Stimulated activated CD4-positive, alpha-beta T cell treated with anti-CD3 and anti-CD28 coated beads, Interleukin-15, amount 100 ng/mL, for 48 hours (primary cell): ENCODE data around the gene ATP1A2.
"Not testable (repeated sequence)": the region's sequence is repeated elsewhere in the genome, so short reads cannot be mapped to it uniquely, and the experiment has no call there.

Experiments
- DNase-seq, 2 donors: peaks; one replicate each; pipeline ENCODE4 v3.0.0-alpha.2; 2020; ENCODE audit warnings: low read depth in 2 of 2

ATP1A2 gene

DNA sequence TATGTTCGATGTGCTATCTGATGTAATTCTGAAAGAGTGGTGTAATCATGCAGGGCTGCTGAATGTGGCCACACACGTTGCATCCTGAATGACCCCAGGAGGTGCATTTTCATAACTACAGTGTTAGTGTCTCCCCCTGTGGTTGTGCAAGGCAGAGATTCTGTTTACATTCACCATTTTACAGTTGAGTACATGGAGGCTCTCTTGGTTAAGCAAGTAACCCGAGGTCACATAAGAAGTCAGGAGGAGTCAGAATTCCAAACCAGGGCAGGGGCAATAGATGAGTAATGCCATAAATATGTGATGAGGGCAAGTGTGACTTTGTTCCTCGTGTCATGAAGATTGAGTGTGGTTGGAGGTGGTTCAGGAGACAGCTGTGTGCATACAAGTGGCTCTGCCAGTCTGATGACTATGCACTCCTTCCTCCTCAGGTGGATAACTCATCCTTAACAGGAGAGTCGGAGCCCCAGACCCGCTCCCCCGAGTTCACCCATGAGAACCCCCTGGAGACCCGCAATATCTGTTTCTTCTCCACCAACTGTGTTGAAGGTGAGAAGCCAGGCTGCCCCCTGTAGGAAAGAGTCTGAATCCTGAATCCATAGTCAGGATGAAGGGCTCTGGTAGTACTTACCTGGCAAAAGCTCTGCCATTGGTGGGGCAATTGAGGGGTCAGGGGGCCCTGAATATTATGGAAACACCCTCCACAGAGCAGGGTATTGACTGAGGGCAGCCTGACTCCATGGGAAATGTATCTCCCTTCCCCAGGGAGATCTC is 9.3 kb downstream of the ATP1A2 start:
- DNase-seq: no peak

DNA sequence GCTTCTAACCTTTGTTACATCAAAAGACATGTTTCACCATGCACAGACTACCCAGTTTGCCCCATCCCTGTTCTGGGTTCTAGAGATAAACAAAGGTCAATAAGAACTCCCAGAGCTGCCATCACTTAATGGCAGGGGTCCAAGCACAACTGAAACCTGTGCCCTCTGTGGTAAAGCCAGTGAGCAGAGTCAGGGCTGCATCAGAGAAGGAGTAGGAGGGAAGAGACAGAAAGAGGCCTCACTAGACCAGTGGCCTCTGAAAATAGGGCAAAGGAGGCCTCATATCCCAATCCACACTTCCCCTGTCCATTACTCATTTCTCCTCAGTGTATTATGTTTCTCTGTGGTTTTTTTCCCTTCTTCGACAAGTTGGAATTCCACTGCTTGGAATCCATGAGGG is 10.2 kb downstream of the ATP1A2 start:
- no peak for DNase-seq

DNA sequence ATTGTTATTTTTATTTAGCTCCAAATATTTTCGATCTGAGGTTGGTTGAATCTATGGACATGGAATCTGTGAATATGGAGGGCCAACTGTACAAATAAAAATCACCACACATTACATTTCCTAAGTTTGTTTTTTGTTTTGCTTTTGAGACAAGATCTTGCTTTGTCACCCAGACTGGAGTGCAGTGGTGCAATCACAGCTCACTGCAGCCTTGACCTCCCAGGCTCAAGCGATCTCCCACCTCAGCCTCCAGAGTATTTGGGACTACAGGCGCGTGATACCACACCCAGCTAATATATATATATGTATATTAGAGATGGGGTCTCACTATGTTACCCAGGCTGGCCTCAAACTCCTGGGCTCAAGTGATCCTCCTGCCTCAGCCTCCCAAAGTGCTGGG is 10.8 kb downstream of the ATP1A2 start:
- DNase-seq: not testable (repeated sequence)

DNA sequence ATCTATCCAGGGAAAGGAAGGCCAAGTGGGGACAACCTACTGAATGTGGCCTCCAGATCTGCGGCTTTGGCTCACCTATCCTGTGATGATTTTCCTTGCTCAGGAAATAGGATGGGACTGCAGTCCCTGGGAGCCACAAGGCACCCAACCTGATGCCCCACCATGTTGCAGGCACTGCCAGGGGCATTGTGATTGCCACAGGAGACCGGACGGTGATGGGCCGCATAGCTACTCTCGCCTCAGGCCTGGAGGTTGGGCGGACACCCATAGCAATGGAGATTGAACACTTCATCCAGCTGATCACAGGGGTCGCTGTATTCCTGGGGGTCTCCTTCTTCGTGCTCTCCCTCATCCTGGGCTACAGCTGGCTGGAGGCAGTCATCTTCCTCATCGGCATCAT is 11.8 kb downstream of the ATP1A2 start:
- no peak for DNase-seq

DNA sequence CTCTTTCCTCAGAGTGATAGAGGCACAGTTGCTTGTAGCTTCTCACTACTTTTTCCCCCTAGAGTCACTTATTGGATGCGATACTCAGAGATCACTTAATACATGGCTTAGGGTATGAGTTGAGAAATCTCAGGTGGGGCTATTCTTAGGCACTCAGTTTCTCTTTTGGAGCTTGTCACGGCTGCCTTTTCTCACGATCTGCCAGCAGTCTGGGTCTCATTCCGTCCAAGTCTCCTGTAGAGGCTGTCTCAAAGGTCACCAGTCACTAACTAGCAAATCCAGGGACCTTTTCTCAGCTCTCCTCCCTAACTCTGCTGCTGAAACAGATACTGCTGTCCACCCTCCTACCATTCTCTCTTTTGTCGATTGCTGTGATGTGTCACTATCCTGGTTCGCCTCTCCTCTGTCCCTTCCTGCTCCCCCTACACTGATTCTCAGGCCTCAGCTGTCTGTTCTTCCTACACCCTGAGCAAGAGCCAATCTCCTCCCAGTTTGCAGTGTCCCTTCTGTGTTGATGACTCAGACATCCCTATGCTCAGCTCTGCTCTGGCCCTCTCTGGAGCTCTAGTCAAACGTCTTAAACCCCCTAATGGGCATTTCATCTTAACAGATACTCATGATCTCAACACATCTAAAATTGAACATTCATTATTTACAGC is 12.4 kb downstream of the ATP1A2 start:
- no peak for DNase-seq

DNA sequence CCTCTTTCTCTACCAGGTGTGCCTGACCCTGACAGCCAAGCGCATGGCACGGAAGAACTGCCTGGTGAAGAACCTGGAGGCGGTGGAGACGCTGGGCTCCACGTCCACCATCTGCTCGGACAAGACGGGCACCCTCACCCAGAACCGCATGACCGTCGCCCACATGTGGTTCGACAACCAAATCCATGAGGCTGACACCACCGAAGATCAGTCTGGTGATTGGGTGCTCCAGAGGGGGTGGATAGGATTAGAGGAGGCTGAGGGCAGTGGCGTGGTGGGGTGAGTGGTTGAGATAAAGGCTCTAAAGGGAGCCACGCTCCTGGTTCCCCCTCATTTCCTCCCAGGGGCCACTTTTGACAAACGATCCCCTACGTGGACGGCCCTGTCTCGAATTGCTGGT is 13.1 kb downstream of the ATP1A2 start:
- no peak for DNase-seq

DNA sequence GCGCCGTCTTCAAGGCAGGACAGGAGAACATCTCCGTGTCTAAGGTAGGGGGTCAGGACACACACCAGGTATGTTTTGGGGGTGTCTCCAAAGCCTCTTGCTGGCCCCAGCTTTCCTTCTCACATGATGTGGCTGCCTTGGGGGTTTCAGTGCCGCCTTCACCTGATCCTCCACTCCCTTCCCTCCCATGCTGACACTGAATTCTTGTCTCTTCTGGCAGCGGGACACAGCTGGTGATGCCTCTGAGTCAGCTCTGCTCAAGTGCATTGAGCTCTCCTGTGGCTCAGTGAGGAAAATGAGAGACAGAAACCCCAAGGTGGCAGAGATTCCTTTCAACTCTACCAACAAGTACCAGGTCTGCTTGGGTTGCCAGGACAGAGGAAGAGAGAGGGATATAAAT is 13.5 kb downstream of the ATP1A2 start:
- DNase-seq: no peak

DNA sequence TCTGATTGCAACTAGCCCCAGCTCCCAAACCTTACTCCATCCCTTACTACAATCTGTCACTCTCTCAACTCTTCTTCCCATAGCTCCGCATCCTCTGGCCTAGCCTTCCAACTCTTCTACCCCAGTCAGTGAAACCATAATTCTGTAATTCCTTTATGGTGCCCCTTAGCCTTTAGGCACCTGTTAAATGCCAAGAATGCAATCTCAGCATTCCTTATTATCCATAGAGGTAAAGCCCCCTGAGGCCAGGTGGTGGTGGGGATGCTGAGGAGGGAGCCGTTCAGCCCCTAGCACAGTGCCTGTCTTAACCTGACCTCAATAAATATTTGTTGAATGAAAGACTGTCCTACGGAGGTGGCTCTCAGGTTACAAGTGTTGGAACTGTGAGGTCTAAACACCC is 14.0 kb downstream of the ATP1A2 start:
- no peak for DNase-seq

DNA sequence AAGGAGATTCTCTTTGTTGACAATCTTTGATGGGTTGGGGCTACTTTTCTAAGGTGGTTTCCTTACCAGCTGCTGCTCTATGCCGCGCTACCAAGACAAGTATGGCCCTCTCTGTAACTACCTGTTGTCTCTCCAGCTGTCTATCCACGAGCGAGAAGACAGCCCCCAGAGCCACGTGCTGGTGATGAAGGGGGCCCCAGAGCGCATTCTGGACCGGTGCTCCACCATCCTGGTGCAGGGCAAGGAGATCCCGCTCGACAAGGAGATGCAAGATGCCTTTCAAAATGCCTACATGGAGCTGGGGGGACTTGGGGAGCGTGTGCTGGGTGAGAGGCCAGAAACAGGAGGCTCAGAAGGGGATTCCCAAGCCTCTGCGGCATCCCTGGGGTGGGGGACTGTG is 14.4 kb downstream of the ATP1A2 start:
- DNase-seq: no peak

DNA sequence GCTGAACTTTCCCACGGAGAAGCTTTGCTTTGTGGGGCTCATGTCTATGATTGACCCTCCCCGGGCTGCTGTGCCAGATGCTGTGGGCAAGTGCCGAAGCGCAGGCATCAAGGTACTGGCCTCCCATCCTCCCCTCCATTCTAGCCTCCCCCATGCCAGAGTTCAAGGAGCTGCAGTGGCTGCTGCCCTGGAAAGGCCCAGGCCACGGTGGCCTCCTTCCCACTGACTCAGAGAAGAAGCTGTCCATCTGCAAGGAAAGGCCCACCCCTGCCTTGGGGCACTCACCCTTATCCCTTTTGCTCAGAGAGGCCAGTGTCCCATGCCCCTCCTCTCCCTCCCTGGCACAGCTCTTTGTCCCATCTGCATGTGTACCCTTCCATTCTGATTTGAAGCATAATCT is 14.9 kb downstream of the ATP1A2 start:
- DNase-seq: no peak

DNA sequence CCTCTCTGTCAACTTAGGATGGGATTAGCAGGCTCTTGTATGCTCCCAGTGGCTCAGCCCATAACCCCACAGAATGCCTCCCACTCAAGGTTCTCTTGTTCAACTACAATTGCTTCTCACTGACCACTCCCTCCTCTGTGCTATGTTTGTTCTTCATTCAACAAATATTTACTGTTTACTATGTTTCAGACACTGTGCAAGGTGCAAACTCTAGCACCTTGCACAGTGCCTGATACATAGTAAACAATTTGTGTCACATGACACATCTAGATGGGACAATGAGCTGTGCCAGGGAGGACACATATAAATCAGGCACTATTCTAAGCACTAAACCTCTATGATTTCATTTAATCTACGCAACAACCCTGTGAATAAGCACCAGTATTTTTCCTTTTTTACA is 15.4 kb downstream of the ATP1A2 start:
- no peak for DNase-seq

DNA sequence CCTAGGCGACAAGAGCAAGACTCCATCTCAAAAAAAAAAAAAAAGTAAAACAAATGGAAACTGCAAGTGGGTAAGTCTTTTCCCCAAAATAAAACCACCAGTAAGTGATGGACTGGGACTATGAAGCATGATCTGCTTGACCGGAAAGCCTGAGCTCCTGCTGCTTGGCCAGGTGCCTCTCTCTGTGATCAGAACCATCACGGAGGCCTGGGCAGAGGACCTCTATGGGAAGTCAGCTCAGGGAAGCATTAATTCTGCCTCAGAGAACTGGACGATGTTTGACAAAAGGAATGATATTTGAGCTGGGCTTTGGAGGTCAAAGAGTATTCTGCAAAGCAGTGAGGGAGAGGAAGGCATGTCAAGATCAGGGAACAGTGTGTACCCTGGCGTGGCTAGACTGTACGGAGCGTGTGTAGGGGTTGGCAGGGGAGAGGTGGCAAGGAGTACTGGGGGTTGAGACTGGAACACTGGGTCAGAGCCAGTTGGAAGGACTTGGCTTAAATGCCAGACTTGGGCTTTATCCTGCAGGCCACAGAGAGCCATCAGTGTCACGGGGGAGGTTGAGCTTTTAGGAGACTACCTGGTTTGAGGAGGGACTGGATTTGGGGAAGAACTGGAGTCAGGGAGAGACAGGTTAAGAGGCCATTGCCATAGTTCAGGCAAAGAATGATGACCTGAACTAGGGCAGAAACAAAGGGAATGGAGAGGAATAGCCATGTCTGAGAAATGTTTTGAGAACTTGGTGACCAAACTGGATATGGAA is 16.4 kb downstream of the ATP1A2 start:
- DNase-seq: no peak

DNA sequence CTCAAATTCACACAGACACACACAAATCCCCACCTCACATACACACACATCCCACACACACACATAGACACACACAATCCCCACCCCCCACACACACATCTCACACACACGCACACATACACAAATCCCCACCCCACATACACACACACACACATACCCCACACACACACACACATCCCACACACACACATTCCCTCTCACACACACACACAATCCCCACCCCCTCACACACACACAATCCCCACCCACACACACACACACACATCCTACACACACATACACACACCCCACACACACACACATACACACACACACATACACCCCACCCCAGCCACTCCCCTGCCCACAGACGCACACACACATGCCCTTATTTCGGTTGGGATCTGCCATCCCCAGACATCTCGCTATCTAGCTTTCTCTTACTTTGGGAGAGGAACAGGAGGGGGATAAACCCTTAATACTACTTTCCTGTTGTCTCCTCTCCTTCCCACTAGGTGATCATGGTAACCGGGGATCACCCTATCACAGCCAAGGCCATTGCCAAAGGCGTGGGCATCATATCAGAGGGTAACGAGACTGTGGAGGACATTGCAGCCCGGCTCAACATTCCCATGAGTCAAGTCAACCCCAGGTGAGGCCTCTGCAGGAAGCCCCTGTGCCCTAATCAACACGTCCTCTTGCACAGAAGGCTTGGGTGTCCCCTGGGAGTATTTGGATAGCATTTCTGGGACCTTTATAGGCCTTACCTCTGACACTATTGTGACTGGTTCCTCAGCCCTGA is 18.6 kb downstream of the ATP1A2 start:
- DNase-seq: no peak

DNA sequence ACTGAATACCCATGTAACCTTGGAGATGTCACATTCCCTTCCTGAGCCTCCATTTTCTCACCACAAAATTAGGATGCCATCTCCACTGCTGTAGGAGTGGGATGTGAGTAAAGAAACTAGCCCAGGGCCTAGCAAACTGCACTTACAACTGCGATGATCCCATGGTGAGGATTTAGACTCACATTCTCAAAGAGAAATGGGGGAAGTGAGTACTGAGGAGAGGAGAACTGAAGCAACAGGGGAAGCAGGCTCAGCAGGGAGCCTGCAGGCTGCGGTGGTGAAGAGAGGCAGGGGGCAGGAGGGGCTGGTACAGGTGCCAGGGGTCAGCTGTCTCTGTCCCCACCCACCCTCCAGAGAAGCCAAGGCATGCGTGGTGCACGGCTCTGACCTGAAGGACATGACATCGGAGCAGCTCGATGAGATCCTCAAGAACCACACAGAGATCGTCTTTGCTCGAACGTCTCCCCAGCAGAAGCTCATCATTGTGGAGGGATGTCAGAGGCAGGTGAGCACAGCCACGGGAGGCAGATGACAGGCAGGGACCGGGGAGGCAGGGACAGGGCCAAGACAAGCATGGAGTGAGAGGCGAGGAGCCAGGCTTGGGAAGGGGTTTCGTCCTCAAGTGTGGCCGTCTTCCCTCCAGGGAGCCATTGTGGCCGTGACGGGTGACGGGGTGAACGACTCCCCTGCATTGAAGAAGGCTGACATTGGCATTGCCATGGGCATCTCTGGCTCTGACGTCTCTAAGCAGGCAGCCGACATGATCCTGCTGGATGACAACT is 19.4 kb downstream of the ATP1A2 start:
- DNase-seq: no peak

DNA sequence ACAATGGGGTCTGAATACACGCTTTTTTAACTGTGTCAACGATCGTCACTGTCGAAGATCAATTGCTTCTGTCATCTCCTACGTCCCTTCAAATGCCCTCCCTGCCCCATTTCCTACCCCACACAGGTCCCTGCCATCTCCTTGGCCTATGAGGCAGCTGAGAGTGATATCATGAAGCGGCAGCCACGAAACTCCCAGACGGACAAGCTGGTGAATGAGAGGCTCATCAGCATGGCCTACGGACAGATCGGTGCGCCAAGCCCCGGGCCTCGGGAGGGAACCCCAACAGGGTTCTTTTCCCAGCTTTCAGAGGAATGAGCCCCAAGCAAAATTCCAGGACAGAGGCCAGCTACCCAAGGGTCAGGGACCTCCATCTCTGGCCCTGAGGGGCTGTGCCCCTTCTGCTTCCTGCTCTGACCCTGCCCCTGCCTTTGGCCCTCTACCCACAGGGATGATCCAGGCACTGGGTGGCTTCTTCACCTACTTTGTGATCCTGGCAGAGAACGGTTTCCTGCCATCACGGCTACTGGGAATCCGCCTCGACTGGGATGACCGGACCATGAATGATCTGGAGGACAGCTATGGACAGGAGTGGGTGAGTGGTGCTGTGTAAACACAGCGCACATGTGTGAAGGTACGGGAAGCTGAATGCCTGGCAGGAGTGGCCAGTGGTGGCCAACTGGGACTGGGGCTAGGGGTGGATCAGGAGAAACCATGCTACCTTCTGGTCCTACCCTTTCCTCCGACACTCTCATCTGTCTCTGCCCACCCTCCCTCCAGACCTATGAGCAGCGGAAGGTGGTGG is 20.8 kb downstream of the ATP1A2 start:
- DNase-seq: no peak

DNA sequence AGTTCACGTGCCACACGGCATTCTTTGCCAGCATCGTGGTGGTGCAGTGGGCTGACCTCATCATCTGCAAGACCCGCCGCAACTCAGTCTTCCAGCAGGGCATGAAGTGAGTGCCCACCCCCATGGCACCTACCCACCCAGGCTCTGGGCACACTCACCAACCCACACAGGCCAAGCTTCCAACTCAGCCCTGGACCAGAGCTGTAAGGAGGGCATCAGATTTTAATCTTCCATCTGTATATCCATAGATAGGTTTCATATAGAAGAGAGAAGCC is 21.3 kb downstream of the ATP1A2 start:
- no peak for DNase-seq

DNA sequence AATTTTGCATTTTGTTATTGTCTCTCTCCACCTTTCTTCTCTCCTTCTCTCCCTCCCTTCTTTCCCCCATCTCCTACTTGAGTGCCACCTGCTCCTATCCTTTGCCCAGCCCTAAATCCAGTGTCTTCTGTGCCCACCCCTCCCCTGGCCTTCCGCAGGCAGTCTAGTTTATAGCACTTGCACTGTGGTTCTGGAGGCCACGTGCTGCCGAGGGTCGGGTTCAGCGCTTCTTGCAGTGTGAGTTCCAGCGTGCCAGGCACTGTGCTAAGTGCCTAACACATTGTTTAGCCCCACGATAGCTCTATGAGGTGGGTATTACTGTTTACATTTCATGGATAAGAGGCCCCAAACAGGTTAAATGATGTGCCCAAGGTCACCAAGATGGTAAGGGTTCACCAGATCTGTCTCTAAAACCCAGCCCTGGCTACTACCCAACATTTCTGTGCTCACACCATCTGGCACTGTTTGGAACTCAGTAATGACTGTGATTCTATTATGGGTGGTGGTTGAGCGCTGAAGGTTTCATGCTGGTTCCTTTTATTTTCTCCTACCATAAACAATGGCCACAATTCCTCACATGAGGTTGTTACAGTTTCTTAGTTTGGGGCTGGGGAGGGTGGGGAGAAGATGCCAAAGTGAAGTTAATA is 21.8 kb downstream of the ATP1A2 start:
- DNase-seq: no peak

DNA sequence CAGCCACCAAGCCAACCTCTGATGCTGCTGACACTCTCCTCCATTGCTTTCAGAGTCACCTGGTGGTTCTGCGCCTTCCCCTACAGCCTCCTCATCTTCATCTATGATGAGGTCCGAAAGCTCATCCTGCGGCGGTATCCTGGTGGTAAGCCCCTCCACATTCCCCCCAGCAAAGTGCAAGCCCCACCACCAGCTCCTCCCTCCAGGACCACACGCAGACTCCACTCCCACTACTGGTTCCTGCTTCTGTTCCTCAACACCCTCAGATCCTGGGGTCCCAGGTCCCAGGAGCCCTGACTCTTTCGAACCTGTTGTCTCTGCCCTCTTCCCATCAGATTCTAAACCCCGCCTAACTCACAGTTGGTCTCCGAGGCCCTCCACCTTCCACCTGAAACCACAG is 24.3 kb downstream of the ATP1A2 start:
- no peak for DNase-seq

DNA sequence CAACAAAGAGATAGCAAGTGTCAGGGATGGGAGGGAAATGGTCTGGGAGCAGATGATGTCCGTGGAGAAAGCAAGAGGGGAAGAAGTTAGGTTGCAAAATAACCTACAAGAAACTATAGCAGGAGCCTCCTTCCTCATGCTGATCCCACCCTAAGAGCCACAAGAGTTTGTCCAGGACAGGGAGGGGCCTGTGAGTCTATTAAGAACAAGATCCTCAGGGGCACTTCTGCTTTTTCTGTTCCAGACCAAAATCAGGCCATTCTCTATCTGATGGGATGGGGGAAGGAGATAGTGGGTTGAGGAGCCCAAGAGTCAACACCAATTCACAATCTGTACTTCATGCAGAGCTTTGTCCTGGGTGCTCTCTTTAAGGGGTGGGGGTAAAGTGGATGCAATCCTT is 28.1 kb downstream of the ATP1A2 start:
- no peak for DNase-seq

DNA sequence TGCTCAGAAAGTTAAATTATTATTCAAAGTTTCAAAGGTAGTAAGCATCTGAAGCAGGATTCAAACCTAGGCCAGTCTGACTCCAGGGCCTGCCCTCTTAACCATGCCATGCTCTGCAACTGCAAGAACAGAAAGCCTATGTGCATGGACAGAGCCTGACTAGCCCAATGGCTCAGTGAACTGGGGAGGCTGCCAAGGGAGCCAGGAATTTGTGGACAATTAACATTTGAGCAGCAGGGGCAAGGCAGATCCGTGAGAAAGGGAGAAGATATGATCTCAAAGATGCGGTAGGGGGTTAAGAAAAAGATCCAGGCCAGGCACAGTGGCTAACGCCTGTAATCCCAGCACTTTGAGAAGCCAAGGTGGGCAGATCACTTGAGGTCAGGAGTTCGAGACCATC is 29.4 kb downstream of the ATP1A2 start:
- DNase-seq: no peak
